ENCODE measurements around the gene DAND5.

The DAND5 gene

DNA sequence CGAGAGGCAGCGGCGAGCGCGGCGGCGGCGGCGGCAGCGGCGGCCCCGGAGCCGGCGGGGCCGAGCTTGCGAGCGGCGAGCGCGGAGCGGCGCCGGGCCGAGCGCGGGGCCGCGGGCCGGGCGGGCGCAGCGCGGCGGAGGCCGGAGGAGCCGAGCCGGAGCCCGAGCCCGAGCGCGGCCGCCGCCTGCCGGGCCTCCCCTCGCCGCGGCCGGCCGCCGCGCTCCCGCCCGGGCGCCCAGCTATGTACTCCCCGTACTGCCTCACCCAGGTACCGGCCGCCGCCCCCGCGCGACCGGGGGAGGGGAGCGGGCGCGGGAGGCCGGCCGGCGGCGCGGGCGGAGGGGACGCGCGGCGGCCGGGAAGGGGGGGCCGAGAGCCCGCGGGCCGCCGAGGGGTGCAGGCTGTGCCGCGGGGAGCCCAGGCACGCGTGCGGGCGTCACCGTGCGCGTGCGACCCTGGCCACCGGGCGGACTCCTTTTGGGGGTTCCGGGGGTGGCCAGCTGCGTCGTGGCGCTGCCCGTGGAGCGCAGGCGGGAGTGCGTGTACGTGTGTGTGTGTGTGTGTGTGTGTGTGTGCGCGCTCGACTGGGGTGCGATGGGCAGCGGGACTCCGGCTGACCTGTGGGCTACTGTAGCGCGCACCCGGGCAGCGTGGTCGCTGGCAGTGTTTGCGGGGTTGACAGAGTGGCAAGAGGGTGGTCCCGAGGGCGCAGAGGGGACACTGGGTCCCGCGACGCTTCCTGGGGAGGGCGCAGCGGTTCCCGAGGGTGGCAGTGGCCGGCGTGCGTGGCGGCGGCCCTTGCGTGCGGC lies 26.4 kb downstream of the DAND5 start:
- no peak for DNase-seq

DNA sequence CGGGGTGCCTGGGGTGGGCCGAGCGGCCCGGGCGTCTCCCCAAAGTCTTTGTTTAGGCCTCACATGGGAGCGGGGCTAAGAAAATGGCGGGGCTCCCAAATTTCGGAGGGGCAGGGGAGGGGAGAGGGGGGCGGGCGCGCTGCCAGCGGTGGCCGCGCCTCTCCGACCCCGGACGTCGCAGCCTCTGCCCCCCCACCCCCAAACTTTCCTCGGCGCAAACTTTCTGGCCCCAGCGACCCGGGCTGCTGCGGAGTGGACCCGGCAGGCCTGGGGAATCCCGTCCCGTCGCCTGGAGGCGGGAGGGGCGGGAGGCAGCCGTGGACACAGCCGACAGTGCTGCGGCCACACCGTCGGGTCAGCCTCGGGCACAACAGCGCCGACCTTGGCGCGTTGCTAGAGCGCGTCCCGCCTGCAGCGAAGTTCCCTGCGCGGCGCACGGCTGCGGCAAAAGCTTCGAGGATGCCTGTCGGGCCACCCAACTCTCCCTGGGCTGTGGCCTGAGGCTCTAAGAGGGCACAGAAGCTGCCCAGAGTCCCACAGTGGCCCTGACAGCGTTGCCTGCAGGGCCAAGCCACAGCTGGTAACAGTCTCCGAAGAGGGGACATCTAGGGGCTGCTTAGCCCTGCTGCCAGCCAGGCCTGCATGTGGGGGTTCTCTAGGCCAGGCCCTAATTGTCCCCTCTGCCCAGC lies 27.2 kb downstream of the DAND5 start:
- no peak for DNase-seq

DNA sequence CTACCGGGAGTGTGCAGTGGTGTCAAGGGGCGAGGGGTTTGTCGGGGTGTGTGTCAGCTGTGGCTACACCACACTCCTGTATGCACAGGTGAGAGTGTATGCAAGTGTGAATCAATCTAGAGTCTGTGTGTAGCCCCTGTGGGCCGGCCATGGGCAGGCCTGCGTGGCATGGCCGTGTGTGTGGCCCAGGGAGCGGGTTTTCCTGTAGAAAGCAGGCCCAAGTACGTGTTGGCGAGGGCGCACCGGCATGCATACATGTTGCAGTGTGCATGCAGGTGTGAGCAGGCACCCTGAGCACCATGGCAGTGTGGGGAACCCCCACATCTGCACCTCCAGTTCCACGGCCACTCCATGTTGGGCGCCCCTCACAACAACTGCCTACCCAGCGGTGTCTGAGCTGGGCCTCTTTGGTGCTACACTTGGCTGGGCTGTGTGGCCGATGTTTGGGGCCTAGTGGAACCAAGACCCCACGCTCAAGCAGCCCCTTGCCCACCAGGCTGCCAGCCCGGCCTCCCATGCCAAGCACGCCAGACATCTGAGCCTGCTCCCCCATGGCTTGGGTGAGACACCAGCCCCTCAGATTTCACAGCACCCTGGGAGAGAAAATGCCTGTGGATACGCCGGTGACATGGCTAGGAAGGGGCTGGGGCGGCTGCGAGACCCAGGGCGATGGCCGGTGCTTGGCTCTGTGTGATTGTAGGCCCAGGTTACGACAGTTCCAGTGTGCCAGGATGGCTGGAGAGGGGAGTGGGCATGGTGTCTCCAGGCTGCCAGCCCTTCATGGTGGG lies 28.0 kb downstream of the DAND5 start:
- DNase-seq: no peak

DNA sequence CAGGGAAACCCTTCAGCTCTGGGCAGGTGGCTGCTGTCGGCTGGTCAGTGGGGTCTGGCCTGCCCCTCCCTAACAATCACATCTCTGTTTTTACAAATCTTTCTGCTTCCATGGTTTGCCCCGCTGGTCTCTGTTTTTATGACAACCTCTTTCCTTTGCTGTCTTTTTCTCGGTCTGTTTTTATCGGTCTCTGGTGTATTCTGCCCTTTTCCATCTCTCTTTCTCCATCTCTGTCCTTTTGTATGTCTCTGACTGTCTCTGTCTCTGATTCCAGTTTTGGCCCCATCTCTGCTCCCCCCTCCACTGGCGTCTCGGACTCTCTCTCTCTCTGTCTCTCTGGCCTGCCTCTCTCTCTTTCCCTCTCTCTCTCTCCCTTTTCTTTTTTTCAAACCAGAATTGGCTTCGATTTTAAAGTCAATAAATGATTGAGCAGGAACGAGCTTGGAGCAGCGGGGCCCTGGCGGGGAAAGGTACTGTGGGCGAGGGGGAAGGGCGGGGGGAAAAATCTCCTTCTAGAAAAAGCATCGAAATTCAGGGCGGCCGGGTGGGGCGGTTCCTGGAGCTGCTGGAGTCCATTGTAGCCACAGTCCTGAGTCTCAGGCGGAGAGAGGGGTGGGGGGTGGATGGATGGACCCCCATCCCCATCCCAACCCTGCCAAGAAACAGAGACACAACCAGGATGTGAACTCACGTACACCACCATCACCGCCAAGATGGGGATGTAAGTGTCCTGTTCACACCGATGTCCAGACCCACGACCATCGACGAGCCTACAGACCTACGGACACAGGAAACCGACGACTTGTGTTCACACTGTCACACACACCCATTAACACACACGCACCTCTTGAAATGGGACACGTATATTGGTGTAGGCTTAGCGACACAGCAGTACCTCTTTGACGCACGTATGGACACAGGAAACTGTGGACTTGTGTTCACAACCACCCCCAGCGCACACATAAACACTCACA lies 28.9 kb downstream of the DAND5 start:
- no peak for DNase-seq

DNA sequence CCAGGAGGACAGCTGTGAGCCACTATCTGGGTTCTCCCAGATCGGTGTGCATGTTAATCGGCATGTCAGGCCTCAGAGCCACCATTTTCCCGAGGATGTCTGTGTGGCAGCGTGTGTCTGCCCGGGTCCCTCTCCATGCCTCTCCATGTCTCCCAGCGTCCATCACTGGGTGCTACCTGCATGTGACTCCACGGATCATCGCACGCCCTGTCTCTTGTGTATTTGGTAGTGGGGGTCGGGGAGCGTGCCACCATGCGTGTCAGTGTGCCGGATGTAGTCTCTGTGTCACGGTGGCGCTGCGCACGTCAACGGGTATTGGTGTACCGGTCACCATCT lies 31.8 kb downstream of the DAND5 start:
- DNase-seq: no peak

DNA sequence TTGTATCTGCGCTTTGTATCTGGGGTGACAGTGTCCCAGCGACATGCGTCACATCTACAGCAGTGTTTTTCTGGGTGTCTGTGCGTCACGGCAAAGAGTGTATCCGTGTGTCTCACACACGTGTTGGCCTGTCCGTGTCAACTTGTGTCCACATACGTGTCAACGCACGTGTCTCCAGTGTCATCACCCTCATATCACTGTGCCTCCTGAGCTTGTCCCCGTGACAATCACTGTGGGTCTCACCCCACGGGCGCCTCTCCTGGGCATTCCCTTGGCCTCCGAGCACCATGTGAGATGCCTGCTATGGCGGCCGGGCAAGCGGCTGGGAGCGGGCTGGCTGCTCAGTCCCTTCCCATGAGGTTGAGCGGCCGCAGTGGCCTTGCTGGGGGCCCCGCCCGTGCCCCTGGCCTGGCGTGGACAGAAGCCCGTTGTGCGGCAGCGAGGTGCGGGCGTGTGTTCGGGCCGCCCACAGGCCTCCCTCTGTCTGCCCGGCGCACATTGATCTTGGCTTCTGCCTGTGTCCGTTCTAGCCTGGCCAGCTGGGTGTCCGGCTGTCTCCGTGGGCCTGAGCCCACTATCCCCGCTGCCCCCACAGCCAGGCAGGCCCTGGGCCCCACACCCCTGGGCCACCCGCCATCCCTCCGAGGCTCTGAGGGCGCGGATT lies 32.3 kb downstream of the DAND5 start:
- no peak for DNase-seq

DNA sequence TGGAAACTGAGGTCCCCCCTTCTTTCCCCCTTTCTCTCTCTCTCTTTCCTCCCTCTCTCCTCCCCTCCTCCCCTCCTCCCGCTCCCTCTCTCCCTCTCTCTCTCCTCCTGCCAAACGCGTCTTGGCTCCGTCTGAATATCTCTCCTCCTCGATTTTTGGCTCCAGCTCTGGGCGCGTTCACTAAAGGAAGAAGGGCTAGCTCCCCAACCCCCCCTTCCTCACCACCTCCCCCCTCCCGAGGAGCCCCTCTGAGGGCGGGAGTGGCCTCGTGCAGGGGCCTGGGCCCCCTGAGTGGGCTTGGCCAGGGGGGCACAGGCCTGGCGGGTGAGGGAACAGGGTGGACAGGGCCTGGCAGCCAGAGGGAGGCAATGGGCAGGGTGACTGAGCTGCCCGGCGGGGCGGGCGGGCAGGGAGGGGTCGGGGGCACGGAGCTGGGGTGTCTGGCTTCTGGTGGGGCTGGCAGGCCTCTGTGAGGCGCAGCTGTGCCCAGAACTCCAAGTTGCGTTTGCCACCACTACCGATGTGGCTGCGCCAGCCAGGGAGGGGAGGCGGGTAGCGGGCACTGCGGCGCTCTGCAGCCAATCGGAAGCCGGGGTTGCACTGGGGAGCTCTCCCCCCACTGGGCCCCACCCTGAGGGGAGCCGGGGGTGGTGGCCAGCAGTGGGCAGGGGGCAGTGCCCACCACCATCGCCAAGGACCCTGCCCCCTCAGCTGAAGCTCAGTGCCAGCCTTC lies 33.0 kb downstream of the DAND5 start:
- no peak for DNase-seq

DNA sequence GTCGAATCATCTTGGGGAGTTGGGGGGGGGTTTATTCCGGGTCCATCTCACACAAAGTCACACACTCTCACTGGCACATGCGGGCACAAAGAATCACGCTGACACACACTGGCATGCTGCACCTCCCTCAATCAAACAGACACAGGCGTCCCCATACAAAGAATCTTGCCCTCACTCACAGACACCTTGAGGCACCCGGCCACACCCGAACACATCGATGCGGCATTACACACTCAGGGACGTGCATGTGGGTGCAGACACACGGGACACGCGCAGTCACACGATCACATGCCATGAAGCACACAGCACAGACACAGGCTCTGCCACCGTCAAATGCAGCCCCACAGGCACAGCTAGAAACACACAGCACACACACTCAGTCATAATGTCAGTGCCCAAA lies 33.7 kb downstream of the DAND5 start:
- no peak for DNase-seq

DNA sequence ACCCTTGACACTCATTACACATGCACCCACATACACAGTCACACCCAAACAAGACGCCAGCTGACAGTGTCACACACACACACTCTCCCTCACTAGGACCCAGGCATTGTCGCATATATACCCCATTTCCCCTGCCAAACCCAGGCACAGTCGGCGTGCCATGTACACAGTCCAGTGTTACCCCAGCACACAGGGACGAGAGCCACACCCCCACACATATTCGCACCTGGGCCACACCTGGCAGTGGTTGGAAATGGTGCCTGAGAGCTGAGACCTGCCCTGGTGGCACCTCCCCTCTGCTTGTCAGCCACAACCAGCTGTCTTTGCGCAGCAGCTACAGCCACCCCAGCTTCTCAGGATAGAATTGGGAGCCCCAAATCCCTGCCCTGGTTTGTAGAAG lies 34.9 kb downstream of the DAND5 start:
- no peak for DNase-seq

DNA sequence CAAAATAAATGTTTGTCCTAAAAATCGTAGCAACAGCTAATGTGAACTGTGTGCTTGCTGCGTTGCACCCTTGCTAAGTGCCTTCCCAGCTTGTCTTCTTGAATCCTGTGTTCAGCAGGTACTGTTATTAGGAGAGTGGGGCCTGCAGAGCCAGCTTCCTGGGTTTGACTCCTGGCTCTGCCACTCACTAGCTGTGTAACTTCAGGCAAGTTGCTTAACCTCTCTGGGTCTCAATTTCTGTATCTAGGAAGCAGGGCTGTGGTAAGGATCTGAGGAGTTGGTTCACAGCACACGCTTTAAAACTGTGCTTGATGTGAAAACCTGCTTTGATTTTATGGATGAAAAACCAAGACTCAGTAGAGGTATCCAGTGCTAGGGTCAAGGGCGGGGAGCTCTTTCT lies 35.9 kb downstream of the DAND5 start:
- no peak for DNase-seq

DNA sequence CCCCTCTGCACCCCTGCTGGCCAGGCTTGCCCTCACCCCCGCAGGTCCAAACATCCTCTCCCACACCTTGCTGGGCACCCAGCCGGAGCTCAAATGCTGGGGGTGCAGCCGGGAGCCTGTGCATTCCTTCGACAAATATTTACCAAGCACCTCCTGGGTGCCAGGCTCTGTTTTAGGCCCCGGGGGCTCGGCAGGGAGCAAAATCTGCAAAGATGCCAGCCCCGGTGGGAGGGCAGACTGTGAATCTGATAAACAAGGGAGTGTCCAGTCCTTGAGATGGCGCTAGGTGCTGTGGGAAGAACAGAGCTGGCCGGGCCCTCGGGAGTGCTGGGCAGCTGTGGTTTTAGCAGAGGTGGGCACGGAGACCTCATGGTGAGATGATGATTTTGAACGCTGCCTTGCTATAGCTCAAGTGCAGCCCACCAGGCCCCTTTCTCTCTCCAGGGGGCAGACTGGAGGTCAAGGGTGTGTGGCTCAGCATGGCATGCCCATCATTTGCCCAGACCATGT lies 36.5 kb downstream of the DAND5 start:
- DNase-seq: no peak

DNA sequence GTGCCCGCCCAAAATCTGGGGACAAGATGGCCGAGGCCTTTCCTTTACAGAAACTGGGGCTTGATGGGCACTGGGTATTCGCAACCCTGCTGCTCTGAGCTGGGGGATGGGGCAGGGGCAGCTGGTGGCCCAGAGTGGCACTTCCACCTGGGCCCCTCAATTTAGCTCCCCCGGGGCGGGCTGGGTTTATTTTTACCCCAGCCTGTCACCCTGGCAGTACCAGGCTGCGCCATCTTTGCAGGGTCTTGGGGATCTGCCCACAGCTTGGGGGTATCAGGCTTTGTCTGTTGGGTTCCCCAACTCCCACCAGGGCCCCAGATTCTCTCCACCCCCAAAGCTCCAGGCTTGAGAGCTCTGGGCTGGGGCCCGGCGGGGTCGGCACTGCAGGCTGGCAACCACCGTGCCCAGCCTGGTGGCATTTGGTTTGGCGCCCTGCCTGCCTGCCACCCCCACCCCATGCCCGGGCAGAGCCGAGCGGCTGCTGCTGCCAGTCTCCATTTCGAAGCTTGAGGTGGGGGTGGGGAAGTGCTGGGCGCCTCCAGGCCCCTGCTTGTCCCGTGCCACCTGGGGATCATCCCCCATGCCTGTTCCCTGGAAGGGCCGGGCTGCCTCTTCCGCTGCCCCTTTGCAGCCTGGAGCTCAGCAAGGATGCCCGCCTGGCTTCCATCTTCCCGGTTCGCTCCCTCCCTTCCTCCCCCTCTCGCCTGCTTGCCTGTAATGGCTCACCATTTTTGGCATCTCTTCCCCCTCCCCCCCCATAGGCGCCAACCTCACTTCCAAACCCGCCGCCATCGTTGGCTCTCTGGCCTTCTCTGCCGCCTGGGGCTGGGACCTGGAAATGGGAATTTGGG lies 37.3 kb downstream of the DAND5 start:
- no peak for DNase-seq

DNA sequence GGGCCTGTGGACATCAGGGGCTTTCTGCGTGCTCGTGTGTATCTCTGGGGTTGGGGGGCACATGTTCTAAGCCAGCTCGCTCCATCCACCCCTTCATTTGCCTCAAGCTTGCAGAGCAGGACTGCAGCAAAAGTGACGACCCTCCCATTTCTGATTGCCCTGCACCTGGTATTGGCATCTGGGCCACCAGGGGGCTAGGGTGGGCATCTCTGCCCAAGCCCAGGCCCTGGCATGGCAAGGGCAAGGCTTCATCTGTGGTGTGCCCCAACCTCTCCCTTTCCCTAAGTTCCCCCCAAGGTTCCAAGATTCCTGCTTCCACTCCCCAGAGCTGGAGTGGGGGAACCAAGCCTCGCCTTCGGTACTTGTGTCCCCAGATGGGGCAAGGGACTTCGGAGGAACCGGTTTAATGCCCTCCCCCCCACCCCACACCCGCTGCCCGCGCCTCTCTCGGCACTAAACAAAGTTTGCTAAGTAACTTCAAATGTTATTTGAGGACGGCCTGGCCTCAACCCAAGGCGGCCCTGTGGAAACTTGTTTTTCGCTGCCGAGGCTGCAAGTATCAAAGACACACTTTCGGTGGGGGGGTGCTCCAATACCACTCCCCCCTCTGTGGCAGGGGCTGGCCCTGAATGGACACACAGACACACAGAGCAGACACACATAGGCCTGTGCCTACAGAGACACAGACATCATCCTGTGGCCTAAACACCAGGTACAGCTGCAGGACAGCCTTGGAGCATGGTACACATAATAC lies 38.1 kb downstream of the DAND5 start:
- DNase-seq: no peak

DNA sequence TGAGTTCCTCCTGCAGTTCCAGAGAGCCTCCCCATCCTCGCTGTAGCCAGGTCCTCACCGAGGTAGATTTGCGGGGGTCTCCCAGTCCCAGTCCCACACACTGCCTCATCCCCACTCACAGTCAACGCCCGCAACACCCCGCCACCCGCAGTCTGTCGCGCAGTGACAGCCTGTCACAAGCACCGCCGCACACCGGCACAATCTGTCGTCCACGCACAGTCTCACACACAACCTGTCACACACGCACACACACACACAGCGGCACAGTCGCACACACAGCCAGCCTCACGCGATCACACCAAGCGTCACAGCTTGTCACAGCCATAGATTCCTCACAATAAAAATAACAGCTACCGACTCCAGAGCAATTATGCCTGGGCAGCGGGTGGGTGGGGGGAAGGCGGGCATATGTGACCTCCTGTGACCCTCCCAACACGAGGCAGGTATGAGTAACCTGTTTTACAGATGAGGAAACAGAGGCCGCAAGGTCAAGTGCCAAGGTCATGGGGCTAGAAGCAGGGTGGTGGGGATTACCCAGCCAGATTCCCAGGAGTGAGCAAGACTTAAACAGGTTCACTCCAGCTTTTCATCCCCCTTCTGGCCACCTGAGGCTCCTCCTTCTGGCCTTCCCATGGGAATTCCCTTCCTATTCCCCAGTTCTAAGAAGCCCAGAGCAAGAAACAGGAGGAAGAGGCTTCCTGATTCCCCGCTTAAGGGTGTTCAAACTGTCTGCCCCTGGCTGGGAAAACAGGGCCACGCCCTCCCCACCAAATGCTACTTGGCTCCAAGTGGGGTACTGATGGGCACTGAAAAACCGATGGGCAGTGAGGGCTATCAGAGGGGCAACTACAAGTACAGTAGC lies 39.8 kb downstream of the DAND5 start:
- DNase-seq: peak; percentile 72

DNA sequence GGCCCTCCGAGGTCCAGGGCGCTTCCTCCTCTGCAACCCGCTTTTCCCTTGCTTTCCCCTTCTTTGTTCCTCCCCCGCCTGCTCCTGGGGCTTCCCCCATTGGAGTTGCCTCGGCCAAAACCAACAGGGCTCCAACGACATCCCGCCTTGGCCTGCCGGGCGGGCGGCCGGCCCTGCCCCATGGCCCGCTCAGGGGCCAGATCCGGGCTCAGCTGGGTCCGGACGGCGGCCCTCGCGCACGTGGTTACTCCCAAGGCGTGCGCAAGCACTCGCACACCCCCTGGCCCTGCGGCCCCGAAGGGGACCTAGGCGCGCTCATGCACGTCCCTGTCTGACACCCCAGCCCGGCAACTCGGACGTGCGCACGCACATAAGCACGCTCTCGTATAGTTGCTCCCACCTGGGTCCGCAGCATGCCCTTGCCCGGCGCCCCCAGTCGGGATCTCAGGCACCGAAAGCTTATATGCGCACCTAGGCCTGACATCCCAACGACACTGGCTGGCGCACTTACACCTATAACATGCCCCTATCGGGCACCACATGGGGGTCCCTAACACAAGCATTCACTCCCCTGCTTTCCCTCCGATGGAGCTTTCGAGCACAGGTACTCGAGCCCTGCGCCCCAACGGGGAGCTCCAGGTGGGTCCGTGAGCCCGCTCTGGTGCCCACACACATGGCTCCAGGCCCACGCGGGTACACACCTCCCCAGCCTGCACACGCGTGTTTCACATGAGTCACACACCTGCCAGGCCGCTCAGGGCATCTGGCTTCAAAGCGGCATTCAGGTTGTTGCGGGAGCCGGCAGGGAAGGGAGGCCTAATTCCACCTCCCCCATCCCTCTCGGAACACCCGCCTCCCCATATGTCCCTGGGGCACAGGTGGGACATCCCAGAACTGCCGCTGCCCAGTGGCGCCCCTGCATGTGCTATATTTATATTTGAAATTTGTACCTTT lies 40.9 kb downstream of the DAND5 start:
- peak; percentile 30 for DNase-seq

DNA sequence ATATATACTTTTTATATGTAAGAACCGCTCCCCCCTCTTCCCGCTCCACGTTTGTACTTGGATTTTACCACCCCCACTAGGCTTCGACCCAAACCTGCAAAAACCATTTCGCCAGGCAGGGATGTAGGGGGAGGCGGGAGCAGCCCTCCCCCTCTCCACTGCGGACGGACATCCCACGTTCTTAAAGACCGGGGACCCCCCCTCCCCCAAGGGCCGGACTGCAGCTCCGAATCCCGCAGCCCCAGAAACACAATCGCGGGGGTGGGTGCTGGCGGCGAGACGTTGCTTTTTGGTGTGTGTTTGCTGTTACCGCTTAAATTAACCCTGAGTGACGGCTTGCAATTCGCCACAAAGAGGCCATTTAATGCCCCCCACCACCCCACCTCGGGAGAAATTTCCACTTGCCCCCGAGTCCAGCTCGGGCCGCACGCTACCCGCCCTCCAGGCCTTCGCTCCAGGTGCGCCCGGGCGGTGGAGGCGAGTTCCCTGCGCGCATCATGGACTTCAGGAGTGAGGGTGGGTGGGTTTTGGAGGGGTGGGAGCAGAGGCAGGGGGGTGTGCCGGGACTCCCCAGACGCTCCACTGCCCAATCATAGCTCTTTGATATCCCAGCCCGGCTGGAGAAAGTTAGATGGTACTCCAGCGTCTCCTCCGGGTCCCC lies 41.7 kb downstream of the DAND5 start:
- DNase-seq: no peak

All from NCI-H2171 treated with DMSO at 0.1 percent for 48 hours (cell line).